ENCODE data around the gene ZNF469. TPM values are rescaled to one million over a fixed set of nuclear protein-coding genes. Genes with fewer than 3 reads are reported as not detected.

ZNF469 gene
- total RNA-seq, result 1.4 TPM

GRCh38 chr16:88382491-88383400, at the start of gene ZNF469:
ZNF469 (plus strand) TSS chr16:88382959; CDS start chr16:88427471, 44,512 bp downstream.

Other genes starting within 250 kb of the ZNF469 start
- gene ZFPM1, start 70.3 kb downstream of the ZNF469 start, total RNA-seq, result 1.4 TPM
- gene ZC3H18, start 187.4 kb downstream of the ZNF469 start, total RNA-seq, result 19.8 TPM